RWPE2 (cell line): Measurements from ENCODE around the gene NFX1.
A peak's percentile ranks its signal among the peaks of the same experiment; 100 is the strongest.

Experiments used
- ATAC-seq: fragments of 200-7000 bp; cut with Tn5 transposase; 3 replicates; pipeline ENCODE4 v1.9.1; 2021; ENCODE audit warnings: low read depth
- DNase-seq: peaks from one replicate; pipeline ENCODE4 v3.0.0-alpha.2; 2020; ENCODE audit warnings: low spot score
- H3K27ac ChIP-seq: fragments of 450-650 bp; 2 replicates; pipeline ENCODE4 v1.5.1; 2017; ENCODE audit warnings: mild to moderate bottlenecking; ENCODE audit not compliant: poor library complexity, severe bottlenecking
- H3K27me3 ChIP-seq: fragments of 250-450 bp; sonication (Bioruptor Pico); 2 replicates; pipeline ENCODE4 v1.5.1; 2021; ENCODE audit warnings: mild to moderate bottlenecking, moderate library complexity; ENCODE audit not compliant: insufficient read depth, poor library complexity, severe bottlenecking
- H3K36me3 ChIP-seq: fragments of 250-450 bp; sonication (Bioruptor Pico); 2 replicates; pipeline ENCODE4 v1.5.1; 2020; ENCODE audit warnings: low read depth, mild to moderate bottlenecking, moderate library complexity
- H3K4me1 ChIP-seq: fragments of 250-450 bp; sonication (Bioruptor Pico); 2 replicates; pipeline ENCODE4 v1.5.1; 2021; ENCODE audit warnings: mild to moderate bottlenecking, moderate library complexity; ENCODE audit not compliant: insufficient read depth, poor library complexity, severe bottlenecking
- H3K4me3 ChIP-seq: fragments of 250-450 bp; sonication (Bioruptor Pico); 2 replicates; pipeline ENCODE4 v1.5.1; 2021; ENCODE audit warnings: mild to moderate bottlenecking, moderate library complexity; ENCODE audit not compliant: severe bottlenecking
- H3K9me3 ChIP-seq: fragments of 250-450 bp; sonication (Bioruptor Pico); 2 replicates; pipeline ENCODE4 v1.5.1; 2021; ENCODE audit warnings: mild to moderate bottlenecking, moderate library complexity; ENCODE audit not compliant: severe bottlenecking
- CTCF ChIP-seq: fragments of 450-650 bp; IDR thresholded peaks from one replicate; pipeline ENCODE4 v1.5.1; 2017; ENCODE audit warnings: mild to moderate bottlenecking, moderate library complexity; ENCODE audit not compliant: poor library complexity, severe bottlenecking

Gene NFX1

DNA sequence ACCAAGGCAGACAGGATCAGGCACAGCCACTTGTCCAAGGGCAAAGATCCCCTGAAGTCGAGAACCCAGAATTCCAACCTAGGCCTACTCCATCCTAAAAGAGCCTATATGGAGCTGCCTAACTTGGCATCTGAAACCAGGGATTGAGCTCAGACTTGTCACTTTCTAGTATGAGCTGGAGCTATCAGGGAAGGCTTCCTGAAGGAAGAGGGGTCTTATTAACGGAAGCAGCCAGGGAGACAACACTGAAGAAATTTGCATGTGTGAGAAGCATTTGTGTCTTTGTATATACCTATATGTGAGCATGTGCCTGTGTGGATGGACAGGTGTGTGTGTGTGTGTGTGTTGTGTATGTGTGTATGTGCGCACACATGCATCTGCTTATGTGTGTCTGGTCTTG, 116.7 kb downstream of the NFX1 start:
- Histone ChIP-seq H3K9me3 (no peaks in the 10 kb centered on the region), H3K36me3 (no peaks in the 10 kb centered on the region), H3K27me3 (no peaks in the 10 kb centered on the region), H3K4me3 (no peak overlapping the region), H3K4me1 (peaks cover 5% of the 10 kb centered on the region), H3K27ac (no peak overlapping the region)
- ATAC-seq, result no peak
- TF ChIP-seq CTCF, result no peak
- no peak for DNase-seq

DNA sequence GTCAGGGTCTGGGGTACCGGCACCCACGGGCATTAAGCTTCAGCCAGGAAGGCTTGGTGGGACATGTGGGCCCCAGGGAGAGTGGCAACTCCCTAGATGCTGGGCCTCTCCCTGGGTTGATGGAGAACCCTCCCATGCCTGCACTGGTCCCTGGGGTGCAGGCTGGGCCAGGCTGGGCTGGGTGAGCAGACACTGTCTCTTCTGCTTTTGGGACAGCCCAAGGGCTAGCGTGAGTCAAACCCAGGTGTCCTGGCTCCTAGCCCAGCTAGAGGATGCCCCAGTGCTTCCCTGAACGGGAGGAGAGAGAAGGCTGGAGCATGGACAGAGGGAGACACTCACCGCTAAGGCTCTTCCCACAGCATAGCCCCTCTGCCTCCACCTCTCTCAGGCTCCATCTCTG, 117.8 kb downstream of the NFX1 start:
- no peak for DNase-seq
- Histone ChIP-seq H3K27ac (no peak overlapping the region), H3K36me3 (no peaks in the 10 kb centered on the region)

GRCh38 chr9:33414268-33414667, 124.0 kb downstream of the NFX1 start:
- ATAC-seq (no peak), DNase-seq (no peak)
- no peaks in the 10 kb centered on the region for H3K9me3 ChIP-seq
- H3K27me3 ChIP-seq, result no peaks in the 10 kb centered on the region
- TF ChIP-seq CTCF, result no peak
- no peak overlapping the region for H3K27ac ChIP-seq
- H3K36me3 ChIP-seq, result no peaks in the 10 kb centered on the region
- peaks cover 32% of the 10 kb centered on the region for H3K4me1 ChIP-seq
- no peak overlapping the region for H3K4me3 ChIP-seq

More for the DNA sequence above, 117.8 kb downstream of the NFX1 start:
- Histone ChIP-seq H3K4me1 (peaks cover 5% of the 10 kb centered on the region), H3K27me3 (no peaks in the 10 kb centered on the region), H3K4me3 (no peak overlapping the region), H3K9me3 (no peaks in the 10 kb centered on the region)
- peak; percentile 83 for ATAC-seq
- no peak for TF ChIP-seq CTCF

- DNase-seq (no peak), ATAC-seq (no peak)
- Histone ChIP-seq H3K9me3 (no peaks in the 10 kb centered on the region), H3K4me1 (peaks cover 32% of the 10 kb centered on the region), H3K4me3 (no peak overlapping the region), H3K27ac (no peak overlapping the region), H3K27me3 (no peaks in the 10 kb centered on the region), H3K36me3 (no peaks in the 10 kb centered on the region)
- TF ChIP-seq CTCF, result no peak
Observed at GRCh38 chr9:33414889-33415500, 124.7 kb downstream of the NFX1 start.

- no peaks in the 10 kb centered on the region for H3K36me3 ChIP-seq
- H3K4me1 ChIP-seq, result peaks cover 32% of the 10 kb centered on the region
- H3K4me3 ChIP-seq, result no peak overlapping the region
- no peaks in the 10 kb centered on the region for H3K9me3 ChIP-seq
- DNase-seq, result no peak
- no peaks in the 10 kb centered on the region for H3K27me3 ChIP-seq
- peak; percentile 72 for ATAC-seq
- peak; percentile 75 for TF ChIP-seq CTCF
- no peak overlapping the region for H3K27ac ChIP-seq
Observed at GRCh38 chr9:33415501-33416038, 125.3 kb downstream of the NFX1 start.
